GM23338 (cell line): ENCODE measurements around the gene GLUL. TPM values are rescaled to one million over a fixed set of nuclear protein-coding genes. Genes with fewer than 3 reads are reported as not detected.

ENCODE experiments used
- CREB1 ChIP-seq: fragments of 250-450 bp; sonication (Bioruptor Pico); IDR thresholded peaks from 2 replicates; pipeline ENCODE4 v1.5.0; 2020; ENCODE audit warnings: low read depth, mild to moderate bottlenecking, moderate library complexity
- CTCF ChIP-seq, 2 experiments: fragments of 200-600 bp in 1 of 2; sonication (generic) in 1 of 2; conservative IDR thresholded peaks; 2 replicates each; pipeline versions ENCODE4 v1.5.1 to v1.6.1; 2016 to 2017; ENCODE audit warnings: antibody characterized with exemption in 2 of 2, low read depth in 2 of 2, mild to moderate bottlenecking in 2 of 2, moderate library complexity in 1 of 2
- EZH2 ChIP-seq: fragments of 200-600 bp; sonication (generic); IDR thresholded peaks from one replicate; pipeline ENCODE4 v1.8.0; 2017; ENCODE audit warnings: antibody characterized with exemption, mild to moderate bottlenecking, low read depth; ENCODE audit not compliant: unreplicated experiment
- JUNB ChIP-seq: IDR thresholded peaks from one replicate; pipeline ENCODE4 v1.6.1; 2016; ENCODE audit warnings: antibody characterized with exemption; ENCODE audit not compliant: unreplicated experiment
- POLR2AphosphoS5 ChIP-seq: IDR thresholded peaks from 2 replicates; pipeline ENCODE4 v1.6.1; 2016; ENCODE audit warnings: antibody characterized with exemption, low read depth
- STAT1 ChIP-seq: IDR thresholded peaks from one replicate; pipeline ENCODE4 v1.6.1; 2016; ENCODE audit warnings: antibody characterized with exemption; ENCODE audit not compliant: unreplicated experiment
- ZNF331 ChIP-seq: fragments of 250-450 bp; sonication (Bioruptor Pico); IDR thresholded peaks from 2 replicates; pipeline ENCODE4 v1.5.0; 2020; ENCODE audit warnings: low read depth, mild to moderate bottlenecking, moderate library complexity
- polyA plus RNA-seq: library from polyadenylated mRNA; unstranded; fragments of >200 nt; fragmentation: Nextera tagmentation; extraction: Ambion mirVana; gene quantifications from 2 replicates; pipeline ENCODE4 v1.2.1, GENCODE V29; 2016
- total RNA-seq: library from RNA; depleted of rRNA; stranded (reverse); fragments of >200 nt; shearing (Covaris generic); gene quantifications from 2 replicates; pipeline ENCODE4 v1.2.3, GENCODE V29; 2014
- TF ChIP-seq, protein P1 (sequence below): fragments of 250-450 bp; sonication (Bioruptor Pico); IDR thresholded peaks from 2 replicates; pipeline ENCODE4 v1.5.0; 2020; ENCODE audit warnings: mild to moderate bottlenecking, moderate library complexity

GLUL gene
- total and polyA plus RNA-seq, 2 experiments from 2014 or later, result 254 to 356 TPM

DNA sequence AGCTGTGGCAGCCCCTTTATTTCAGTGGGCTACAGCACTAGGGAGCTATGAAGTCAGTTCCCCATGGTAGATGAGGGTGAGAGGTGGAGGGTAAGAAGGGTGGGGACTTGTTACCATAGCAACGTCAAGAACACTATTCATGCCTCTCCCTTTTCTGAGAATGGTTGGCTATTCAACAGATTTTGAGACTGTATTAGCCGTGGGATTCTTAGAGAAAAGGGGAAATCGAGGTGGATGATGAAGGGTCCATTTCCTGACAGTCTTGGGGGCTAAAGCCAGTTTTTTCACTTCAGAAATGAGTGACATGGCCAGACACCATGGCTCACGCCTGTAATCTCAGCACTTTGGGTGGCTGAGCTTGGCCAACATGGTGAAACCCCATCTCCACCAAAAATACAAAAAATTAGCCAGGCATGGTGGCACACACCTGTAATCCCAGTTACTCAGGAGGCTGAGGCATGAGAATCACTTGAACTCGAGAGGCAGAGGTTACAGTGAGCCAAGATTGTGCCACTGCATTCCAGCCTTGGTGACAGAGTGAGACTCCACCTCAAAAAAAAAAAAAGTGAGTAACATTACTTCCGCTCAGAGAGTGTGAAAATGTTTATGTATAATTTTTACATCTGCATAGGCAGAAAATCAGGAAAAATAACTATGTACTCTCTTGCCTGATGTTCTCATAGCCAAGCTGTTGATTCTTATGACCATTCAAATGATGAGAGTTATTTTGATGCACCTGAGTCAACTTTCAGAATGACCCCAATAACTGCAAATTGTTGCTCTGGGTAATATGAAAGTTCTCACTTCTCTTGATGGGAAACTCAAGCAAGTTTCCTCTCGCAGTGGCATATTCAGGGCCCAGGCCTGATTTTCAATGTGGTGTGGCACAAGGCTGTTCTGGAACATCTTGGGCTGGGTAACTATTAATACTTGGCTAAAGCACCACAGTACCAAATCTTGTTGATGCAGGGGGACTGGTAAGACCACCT is 35.1 kb upstream of the GLUL start (continued):
- TF ChIP-seq, protein P1, sequence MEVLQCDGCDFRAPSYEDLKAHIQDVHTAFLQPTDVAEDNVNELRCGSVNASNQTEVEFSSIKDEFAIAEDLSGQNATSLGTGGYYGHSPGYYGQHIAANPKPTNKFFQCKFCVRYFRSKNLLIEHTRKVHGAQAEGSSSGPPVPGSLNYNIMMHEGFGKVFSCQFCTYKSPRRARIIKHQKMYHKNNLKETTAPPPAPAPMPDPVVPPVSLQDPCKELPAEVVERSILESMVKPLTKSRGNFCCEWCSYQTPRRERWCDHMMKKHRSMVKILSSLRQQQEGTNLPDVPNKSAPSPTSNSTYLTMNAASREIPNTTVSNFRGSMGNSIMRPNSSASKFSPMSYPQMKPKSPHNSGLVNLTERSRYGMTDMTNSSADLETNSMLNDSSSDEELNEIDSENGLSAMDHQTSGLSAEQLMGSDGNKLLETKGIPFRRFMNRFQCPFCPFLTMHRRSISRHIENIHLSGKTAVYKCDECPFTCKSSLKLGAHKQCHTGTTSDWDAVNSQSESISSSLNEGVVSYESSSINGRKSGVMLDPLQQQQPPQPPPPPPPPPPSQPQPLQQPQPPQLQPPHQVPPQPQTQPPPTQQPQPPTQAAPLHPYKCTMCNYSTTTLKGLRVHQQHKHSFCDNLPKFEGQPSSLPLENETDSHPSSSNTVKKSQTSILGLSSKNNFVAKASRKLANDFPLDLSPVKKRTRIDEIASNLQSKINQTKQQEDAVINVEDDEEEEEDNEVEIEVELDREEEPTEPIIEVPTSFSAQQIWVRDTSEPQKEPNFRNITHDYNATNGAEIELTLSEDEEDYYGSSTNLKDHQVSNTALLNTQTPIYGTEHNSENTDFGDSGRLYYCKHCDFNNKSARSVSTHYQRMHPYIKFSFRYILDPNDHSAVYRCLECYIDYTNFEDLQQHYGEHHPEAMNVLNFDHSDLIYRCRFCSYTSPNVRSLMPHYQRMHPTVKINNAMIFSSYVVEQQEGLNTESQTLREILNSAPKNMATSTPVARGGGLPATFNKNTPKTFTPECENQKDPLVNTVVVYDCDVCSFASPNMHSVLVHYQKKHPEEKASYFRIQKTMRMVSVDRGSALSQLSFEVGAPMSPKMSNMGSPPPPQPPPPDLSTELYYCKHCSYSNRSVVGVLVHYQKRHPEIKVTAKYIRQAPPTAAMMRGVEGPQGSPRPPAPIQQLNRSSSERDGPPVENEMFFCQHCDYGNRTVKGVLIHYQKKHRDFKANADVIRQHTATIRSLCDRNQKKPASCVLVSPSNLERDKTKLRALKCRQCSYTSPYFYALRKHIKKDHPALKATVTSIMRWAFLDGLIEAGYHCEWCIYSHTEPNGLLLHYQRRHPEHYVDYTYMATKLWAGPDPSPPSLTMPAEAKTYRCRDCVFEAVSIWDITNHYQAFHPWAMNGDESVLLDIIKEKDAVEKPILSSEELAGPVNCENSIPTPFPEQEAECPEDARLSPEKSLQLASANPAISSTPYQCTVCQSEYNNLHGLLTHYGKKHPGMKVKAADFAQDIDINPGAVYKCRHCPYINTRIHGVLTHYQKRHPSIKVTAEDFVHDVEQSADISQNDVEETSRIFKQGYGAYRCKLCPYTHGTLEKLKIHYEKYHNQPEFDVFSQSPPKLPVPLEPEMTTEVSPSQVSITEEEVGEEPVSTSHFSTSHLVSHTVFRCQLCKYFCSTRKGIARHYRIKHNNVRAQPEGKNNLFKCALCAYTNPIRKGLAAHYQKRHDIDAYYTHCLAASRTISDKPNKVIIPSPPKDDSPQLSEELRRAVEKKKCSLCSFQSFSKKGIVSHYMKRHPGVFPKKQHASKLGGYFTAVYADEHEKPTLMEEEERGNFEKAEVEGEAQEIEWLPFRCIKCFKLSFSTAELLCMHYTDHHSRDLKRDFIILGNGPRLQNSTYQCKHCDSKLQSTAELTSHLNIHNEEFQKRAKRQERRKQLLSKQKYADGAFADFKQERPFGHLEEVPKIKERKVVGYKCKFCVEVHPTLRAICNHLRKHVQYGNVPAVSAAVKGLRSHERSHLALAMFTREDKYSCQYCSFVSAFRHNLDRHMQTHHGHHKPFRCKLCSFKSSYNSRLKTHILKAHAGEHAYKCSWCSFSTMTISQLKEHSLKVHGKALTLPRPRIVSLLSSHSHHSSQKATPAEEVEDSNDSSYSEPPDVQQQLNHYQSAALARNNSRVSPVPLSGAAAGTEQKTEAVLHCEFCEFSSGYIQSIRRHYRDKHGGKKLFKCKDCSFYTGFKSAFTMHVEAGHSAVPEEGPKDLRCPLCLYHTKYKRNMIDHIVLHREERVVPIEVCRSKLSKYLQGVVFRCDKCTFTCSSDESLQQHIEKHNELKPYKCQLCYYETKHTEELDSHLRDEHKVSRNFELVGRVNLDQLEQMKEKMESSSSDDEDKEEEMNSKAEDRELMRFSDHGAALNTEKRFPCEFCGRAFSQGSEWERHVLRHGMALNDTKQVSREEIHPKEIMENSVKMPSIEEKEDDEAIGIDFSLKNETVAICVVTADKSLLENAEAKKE (CRISPR knock-in tag), result no peak
- TF ChIP-seq CTCF (conservative IDR thresholded peaks at IDR 0.05; ENCODE audit: low read depth in 2 of 2) (no peak), STAT1 (no peak), POLR2AphosphoS5 (no peak), ZNF331 (CRISPR knock-in tag) (no peak), EZH2 (no peak), CREB1 (CRISPR knock-in tag) (no peak), JUNB (no peak)
